ENCODE data around the gene FCMR. TPM values are rescaled to one million over a fixed set of nuclear protein-coding genes. Genes with fewer than 3 reads are reported as not detected.

FCMR gene
- total and polyA plus RNA-seq, 2 experiments from 2014 or later = not detected

DNA sequence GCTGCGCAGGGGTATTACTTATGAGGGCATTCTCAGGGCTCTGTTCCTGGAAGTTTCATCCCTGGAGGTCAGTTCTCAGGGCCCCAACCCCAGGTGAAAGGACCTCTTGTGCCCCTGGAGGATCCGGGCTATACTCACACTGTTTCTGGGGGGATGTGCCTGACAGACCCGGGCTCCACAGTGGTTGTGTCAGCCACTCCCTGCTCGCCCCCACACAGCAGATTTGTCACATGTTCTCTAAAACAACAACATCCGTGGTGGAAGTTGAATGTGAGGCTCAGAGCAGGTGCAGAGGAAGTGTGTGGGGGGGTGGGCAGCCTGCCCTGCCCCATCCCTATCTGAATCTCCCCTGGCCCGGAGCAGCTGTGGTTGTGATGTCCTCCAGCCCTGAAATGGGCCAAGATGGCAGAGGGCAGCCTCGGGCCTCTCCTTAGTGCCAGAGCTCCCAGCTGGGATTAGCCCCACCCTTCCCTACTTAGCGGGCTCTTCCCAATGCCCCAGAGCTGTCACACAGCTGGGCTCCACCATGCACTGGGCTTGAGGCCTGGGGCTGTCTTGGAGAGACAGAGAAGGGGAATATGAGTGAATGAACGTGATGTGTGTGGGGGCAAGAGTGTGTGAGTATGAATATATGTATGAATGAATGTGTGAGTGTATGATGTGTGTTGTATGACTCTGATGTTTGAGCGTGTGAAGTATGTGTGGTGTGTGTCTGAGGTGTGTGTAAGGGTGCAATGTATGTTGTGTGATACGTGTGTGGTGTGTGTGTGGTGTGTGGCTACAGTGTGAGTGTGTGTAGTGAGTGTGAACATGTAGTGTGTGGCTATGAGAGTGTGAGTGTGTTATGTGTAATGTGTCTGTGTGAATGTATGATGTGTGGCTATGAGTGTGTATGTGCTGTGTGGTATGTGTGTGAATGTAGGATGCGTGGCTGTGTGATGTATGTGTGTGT is 1.5 kb upstream of the FCMR start:
- no peak for DNase-seq (ENCODE audit: low read depth in 1 of 2, low spot score in 1 of 2)

DNA sequence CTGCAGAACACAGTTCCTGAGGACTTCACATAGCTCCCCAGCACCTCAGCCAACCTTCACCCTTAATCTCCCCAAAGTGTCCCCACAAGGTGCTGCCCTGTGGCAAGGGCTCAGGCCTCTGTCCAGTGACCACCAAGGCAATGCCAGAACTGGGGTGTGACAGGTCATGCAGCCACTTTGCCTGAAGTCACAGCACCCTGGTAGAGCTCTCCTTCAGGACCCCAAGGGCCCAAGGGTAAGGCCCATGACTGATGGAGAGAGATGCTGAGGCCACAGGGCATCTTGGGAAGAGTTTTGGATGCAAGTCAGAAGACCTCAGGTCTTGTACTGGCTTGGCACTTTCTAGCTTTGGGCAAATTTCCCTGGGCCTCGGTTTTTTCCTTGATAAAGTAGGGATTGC is 783 bp upstream of the FCMR start:
- Histone ChIP-seq H3K36me3 (no peaks in the 10 kb centered on the region), H3K27ac (no peak overlapping the region), H3K27me3 (peaks cover 2% of the 10 kb centered on the region), H3K4me3 (no peak overlapping the region), H3K4me1 (ENCODE audit: low read depth) (no peaks in the 10 kb centered on the region), H3K9me3 (ENCODE audit: low read depth) (no peaks in the 10 kb centered on the region)
- TF ChIP-seq, protein P1, sequence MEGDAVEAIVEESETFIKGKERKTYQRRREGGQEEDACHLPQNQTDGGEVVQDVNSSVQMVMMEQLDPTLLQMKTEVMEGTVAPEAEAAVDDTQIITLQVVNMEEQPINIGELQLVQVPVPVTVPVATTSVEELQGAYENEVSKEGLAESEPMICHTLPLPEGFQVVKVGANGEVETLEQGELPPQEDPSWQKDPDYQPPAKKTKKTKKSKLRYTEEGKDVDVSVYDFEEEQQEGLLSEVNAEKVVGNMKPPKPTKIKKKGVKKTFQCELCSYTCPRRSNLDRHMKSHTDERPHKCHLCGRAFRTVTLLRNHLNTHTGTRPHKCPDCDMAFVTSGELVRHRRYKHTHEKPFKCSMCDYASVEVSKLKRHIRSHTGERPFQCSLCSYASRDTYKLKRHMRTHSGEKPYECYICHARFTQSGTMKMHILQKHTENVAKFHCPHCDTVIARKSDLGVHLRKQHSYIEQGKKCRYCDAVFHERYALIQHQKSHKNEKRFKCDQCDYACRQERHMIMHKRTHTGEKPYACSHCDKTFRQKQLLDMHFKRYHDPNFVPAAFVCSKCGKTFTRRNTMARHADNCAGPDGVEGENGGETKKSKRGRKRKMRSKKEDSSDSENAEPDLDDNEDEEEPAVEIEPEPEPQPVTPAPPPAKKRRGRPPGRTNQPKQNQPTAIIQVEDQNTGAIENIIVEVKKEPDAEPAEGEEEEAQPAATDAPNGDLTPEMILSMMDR (IDR thresholded peaks at IDR 0.05; ENCODE audit: low read depth, low read length) = no peak
- no peak for DNase-seq (ENCODE audit: low read depth in 1 of 2, low spot score in 1 of 2)

More for the DNA sequence above, 1.5 kb upstream of the FCMR start:
- no peak overlapping the region for H3K27ac ChIP-seq
- H3K4me1 ChIP-seq (ENCODE audit: low read depth) = no peaks in the 10 kb centered on the region
- no peak overlapping the region for H3K4me3 ChIP-seq
- H3K9me3 ChIP-seq (ENCODE audit: low read depth) = no peaks in the 10 kb centered on the region
- TF ChIP-seq, protein P1 (IDR thresholded peaks at IDR 0.05; ENCODE audit: low read depth, low read length) = no peak
- H3K27me3 ChIP-seq = no peaks in the 10 kb centered on the region
- H3K36me3 ChIP-seq = no peaks in the 10 kb centered on the region

DNA sequence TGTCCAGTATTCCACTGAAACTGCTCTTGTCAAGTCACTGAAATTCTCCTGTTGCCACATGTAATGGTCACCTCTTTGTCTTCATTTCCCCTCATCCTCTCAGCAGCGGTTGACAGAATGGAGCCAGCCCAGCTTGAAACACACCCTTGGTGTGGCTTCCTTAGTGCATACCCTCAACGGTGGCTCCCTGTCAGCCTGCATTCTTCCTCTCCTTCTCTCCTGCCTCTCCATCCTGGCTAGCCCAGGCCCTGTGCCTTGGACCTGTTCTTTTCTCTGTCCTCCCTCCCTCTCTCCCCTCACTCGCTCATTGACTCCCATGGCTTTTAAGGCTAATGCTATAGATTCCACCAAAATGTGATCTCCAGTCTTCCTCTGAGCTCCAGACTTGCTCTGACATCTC is 3.7 kb downstream of the FCMR start:
- Histone ChIP-seq H3K36me3 (no peaks in the 10 kb centered on the region), H3K27me3 (peaks cover 40% of the 10 kb centered on the region), H3K4me3 (no peak overlapping the region), H3K4me1 (ENCODE audit: low read depth) (no peaks in the 10 kb centered on the region), H3K9me3 (ENCODE audit: low read depth) (no peaks in the 10 kb centered on the region), H3K27ac (no peak overlapping the region)
- TF ChIP-seq, protein P1 (IDR thresholded peaks at IDR 0.05; ENCODE audit: low read depth, low read length) = no peak
- no peak for DNase-seq (ENCODE audit: low read depth in 1 of 2, low spot score in 1 of 2)

DNA sequence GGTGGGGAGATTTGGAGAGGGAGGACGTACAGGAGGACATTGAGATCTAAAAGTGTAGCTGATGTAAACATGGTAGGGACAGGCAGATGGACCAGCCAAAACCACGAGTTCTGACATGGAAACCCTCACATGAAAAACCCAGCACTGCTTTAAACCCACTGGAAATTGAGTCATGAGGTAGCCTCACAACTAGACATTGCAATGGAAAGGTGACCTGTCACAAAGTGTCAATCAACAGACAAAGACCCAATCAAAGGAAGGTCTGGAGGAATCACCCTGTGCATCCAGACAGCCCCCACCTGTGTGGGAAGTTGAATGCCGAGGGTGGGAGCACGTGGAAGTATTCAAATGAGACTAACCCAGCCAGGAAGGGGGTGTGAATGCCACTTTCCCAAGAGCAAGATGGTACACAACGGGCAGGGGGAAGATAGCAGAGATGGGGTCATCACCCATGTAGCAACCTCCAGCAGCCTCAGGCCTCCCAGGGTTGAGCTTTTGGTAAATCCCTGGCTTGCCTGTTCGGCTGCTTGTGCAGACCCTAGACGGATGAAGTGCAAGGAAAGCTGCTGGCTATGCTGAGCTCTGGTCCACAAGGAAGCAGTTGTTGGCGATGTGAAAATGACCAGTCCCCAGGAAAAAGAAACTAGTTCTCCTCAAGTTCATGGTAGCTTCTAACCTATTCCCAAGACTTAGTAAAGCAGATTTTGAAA is 5.6 kb downstream of the FCMR start:
- Histone ChIP-seq H3K36me3 (no peaks in the 10 kb centered on the region), H3K27ac (no peak overlapping the region), H3K9me3 (ENCODE audit: low read depth) (no peaks in the 10 kb centered on the region), H3K4me3 (no peak overlapping the region), H3K4me1 (ENCODE audit: low read depth) (no peaks in the 10 kb centered on the region), H3K27me3 (peaks cover 44% of the 10 kb centered on the region)
- no peak for DNase-seq (ENCODE audit: low read depth in 1 of 2, low spot score in 1 of 2)
- TF ChIP-seq, protein P1 (IDR thresholded peaks at IDR 0.05; ENCODE audit: low read depth, low read length) = no peak

DNA sequence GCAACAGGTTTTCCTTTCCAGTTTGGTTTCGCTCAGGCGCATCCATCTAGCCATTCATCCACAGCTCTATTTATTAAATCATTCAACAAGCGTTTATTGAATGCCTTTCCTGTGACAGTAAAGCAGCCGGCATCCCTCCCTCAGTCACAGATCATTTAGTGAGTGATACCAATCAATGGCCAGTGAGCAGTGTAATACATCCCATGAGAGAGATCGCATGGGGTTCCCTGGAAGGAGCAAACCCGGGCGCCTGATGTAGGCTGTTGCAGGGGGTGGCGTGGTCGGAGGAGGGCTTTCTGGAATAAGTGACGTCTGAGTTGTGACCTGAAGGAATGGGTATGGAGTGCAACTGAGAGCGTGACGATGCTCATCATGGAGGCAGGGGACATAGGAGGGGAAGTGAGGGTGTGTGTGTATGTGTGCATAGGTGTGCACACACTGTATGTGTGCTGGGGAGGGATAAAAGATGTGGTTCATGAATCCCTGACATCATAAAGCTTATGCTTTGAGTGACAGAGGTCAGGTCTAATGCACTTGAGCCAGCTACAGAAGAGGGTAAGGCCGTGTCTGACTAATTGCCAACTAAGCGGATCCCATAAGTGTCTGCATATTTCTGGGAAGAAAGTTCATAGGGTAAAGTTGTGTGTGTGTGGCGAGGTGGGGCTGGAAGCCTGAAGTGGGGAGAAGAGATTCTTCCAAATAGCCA is 6.6 kb downstream of the FCMR start:
- H3K4me3 ChIP-seq = no peak overlapping the region
- no peaks in the 10 kb centered on the region for H3K9me3 ChIP-seq (ENCODE audit: low read depth)
- no peaks in the 10 kb centered on the region for H3K36me3 ChIP-seq
- no peak for DNase-seq (ENCODE audit: low read depth in 1 of 2, low spot score in 1 of 2)
- peaks cover 52% of the 10 kb centered on the region for H3K27me3 ChIP-seq
- no peak overlapping the region for H3K27ac ChIP-seq
- H3K4me1 ChIP-seq (ENCODE audit: low read depth) = no peaks in the 10 kb centered on the region
- TF ChIP-seq, protein P1 (IDR thresholded peaks at IDR 0.05; ENCODE audit: low read depth, low read length) = no peak

Measured in cardiac muscle cell (in vitro differentiated cells and primary cell).